ENCODE measurements around the gene STEAP2. TPM values are rescaled to one million over a fixed set of nuclear protein-coding genes. Genes with fewer than 3 reads are reported as not detected.

STEAP2 gene
- total and polyA plus RNA-seq, 2 experiments from 2014 or later: 2.0 to 3.4 TPM

DNA sequence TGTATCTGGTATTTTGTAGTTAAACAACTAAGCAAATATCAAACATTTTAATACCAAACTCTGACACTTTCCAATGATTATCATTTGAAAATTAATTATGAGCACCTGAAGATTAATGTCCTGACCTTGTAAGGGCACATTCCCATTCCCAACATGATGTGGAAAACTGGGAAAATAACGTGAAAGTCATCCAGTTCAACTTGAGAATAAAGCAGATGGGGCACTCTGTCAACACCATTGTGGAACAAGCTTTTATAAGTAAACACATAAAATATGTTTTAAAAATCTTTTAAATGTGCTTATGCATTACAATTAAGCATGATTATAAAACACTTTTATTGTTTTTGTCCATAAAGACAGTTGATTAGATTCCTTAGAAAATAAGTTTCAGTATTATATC lies 14.1 kb downstream of the STEAP2 start:
- Histone ChIP-seq H3K36me3 (no peaks in the 10 kb centered on the region), H3K9me3 (ENCODE audit: low read depth) (no peaks in the 10 kb centered on the region), H3K4me1 (ENCODE audit: low read depth) (no peaks in the 10 kb centered on the region), H3K4me3 (no peak overlapping the region), H3K27me3 (no peaks in the 10 kb centered on the region), H3K27ac (no peak overlapping the region)
- TF ChIP-seq, protein P1, sequence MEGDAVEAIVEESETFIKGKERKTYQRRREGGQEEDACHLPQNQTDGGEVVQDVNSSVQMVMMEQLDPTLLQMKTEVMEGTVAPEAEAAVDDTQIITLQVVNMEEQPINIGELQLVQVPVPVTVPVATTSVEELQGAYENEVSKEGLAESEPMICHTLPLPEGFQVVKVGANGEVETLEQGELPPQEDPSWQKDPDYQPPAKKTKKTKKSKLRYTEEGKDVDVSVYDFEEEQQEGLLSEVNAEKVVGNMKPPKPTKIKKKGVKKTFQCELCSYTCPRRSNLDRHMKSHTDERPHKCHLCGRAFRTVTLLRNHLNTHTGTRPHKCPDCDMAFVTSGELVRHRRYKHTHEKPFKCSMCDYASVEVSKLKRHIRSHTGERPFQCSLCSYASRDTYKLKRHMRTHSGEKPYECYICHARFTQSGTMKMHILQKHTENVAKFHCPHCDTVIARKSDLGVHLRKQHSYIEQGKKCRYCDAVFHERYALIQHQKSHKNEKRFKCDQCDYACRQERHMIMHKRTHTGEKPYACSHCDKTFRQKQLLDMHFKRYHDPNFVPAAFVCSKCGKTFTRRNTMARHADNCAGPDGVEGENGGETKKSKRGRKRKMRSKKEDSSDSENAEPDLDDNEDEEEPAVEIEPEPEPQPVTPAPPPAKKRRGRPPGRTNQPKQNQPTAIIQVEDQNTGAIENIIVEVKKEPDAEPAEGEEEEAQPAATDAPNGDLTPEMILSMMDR (IDR thresholded peaks at IDR 0.05; ENCODE audit: low read depth, low read length): no peak
- DNase-seq (ENCODE audit: low read depth in 1 of 2, low spot score in 1 of 2): no peak

DNA sequence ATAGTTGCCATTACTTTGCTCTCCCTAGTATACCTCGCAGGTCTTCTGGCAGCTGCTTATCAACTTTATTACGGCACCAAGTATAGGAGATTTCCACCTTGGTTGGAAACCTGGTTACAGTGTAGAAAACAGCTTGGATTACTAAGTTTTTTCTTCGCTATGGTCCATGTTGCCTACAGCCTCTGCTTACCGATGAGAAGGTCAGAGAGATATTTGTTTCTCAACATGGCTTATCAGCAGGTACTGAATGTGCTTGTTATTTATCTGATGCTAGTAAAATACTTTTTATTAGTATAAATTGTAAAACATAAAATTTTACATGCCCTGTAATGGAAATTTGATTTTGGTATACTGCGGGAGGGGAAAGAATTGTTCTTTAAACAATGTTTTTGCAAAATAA lies 15.7 kb downstream of the STEAP2 start:
- no peaks in the 10 kb centered on the region for H3K36me3 ChIP-seq
- no peak for DNase-seq (ENCODE audit: low read depth in 1 of 2, low spot score in 1 of 2)
- no peak overlapping the region for H3K4me3 ChIP-seq
- H3K27me3 ChIP-seq: no peaks in the 10 kb centered on the region
- H3K27ac ChIP-seq: no peak overlapping the region
- no peaks in the 10 kb centered on the region for H3K4me1 ChIP-seq (ENCODE audit: low read depth)
- TF ChIP-seq, protein P1 (IDR thresholded peaks at IDR 0.05; ENCODE audit: low read depth, low read length): no peak
- no peaks in the 10 kb centered on the region for H3K9me3 ChIP-seq (ENCODE audit: low read depth)

DNA sequence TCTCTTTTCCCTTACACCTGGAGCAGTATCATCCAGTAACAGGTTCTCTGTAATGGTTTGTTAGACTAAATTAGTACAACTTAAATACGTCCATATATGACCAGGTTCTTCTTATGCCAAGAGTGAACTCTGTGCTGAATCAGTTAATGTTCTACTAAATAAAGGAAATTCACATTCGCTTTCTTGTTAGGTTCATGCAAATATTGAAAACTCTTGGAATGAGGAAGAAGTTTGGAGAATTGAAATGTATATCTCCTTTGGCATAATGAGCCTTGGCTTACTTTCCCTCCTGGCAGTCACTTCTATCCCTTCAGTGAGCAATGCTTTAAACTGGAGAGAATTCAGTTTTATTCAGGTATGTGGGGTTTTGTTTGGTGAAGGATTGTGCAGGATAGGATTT lies 18.1 kb downstream of the STEAP2 start:
- TF ChIP-seq, protein P1 (IDR thresholded peaks at IDR 0.05; ENCODE audit: low read depth, low read length): no peak
- Histone ChIP-seq H3K9me3 (ENCODE audit: low read depth) (no peaks in the 10 kb centered on the region), H3K27me3 (no peaks in the 10 kb centered on the region), H3K36me3 (no peaks in the 10 kb centered on the region), H3K4me1 (ENCODE audit: low read depth) (no peaks in the 10 kb centered on the region), H3K4me3 (no peak overlapping the region), H3K27ac (no peak overlapping the region)
- no peak for DNase-seq (ENCODE audit: low read depth in 1 of 2, low spot score in 1 of 2)

DNA sequence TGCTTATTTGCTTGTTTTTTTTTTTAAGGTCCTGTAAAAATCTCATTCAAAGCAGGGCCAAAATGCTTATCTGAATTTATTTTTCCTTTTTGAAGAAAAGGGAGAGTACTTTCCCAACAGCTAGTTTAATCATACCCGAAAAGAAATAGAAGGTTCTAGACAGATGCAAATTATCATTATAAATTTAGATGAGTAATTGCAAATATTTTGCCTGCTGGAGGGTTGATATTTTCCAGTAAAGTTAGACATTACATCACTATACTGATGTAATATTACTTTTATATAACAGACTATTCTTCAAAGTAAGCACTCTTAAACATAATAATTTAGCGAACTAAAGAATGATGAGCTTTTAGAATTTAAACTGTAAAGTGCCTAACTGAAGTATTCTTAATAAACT lies 19.3 kb downstream of the STEAP2 start:
- TF ChIP-seq, protein P1 (IDR thresholded peaks at IDR 0.05; ENCODE audit: low read depth, low read length): no peak
- Histone ChIP-seq H3K27me3 (no peaks in the 10 kb centered on the region), H3K9me3 (ENCODE audit: low read depth) (no peaks in the 10 kb centered on the region), H3K4me3 (no peak overlapping the region), H3K4me1 (ENCODE audit: low read depth) (no peaks in the 10 kb centered on the region), H3K36me3 (no peaks in the 10 kb centered on the region), H3K27ac (no peak overlapping the region)
- no peak for DNase-seq (ENCODE audit: low read depth in 1 of 2, low spot score in 1 of 2)

DNA sequence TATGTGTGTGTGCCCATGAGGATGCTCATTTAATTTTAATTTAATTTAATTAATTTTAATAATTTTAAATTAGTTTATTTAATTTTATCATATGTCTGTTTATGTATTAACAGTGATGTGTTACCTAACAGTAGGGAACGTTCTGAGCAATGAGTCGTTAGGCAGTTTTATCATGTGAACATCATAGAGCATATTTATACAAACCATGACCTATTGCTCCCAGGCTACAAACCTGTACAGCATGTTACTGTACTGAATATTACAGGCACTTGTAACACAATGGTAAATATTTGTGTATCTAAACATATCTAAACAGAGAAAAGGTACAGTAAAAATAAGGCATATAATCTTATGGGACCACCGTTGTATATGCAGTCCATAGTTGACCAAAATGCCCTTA lies 19.8 kb downstream of the STEAP2 start:
- no peaks in the 10 kb centered on the region for H3K27me3 ChIP-seq
- H3K4me1 ChIP-seq (ENCODE audit: low read depth): no peaks in the 10 kb centered on the region
- no peak overlapping the region for H3K27ac ChIP-seq
- H3K36me3 ChIP-seq: no peaks in the 10 kb centered on the region
- no peaks in the 10 kb centered on the region for H3K9me3 ChIP-seq (ENCODE audit: low read depth)
- DNase-seq (ENCODE audit: low read depth in 1 of 2, low spot score in 1 of 2): no peak
- no peak overlapping the region for H3K4me3 ChIP-seq
- TF ChIP-seq, protein P1 (IDR thresholded peaks at IDR 0.05; ENCODE audit: low read depth, low read length): no peak

DNA sequence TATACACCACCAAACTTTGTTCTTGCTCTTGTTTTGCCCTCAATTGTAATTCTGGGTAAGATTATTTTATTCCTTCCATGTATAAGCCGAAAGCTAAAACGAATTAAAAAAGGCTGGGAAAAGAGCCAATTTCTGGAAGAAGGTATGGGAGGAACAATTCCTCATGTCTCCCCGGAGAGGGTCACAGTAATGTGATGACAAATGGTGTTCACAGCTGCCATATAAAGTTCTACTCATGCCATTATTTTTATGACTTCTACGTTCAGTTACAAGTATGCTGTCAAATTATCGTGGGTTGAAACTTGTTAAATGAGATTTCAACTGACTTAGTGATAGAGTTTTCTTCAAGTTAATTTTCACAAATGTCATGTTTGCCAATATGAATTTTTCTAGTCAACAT lies 20.9 kb downstream of the STEAP2 start:
- no peaks in the 10 kb centered on the region for H3K36me3 ChIP-seq
- H3K9me3 ChIP-seq (ENCODE audit: low read depth): no peaks in the 10 kb centered on the region
- TF ChIP-seq, protein P1 (IDR thresholded peaks at IDR 0.05; ENCODE audit: low read depth, low read length): no peak
- no peak overlapping the region for H3K27ac ChIP-seq
- no peaks in the 10 kb centered on the region for H3K27me3 ChIP-seq
- no peak overlapping the region for H3K4me3 ChIP-seq
- H3K4me1 ChIP-seq (ENCODE audit: low read depth): no peaks in the 10 kb centered on the region
- no peak for DNase-seq (ENCODE audit: low read depth in 1 of 2, low spot score in 1 of 2)
